Measurements from ENCODE around the gene VWA5B2. TPM values are rescaled to one million over a fixed set of nuclear protein-coding genes. Genes with fewer than 3 reads are reported as not detected.
A peak's percentile ranks its signal among the peaks of the same experiment; 100 is the strongest.

VWA5B2 gene
- total and polyA plus RNA-seq, 2 of the 13 experiments (the other 11 are each of a cell fraction or from before 2014, with no cell fraction given): 0.03 to 0.04 TPM

DNA sequence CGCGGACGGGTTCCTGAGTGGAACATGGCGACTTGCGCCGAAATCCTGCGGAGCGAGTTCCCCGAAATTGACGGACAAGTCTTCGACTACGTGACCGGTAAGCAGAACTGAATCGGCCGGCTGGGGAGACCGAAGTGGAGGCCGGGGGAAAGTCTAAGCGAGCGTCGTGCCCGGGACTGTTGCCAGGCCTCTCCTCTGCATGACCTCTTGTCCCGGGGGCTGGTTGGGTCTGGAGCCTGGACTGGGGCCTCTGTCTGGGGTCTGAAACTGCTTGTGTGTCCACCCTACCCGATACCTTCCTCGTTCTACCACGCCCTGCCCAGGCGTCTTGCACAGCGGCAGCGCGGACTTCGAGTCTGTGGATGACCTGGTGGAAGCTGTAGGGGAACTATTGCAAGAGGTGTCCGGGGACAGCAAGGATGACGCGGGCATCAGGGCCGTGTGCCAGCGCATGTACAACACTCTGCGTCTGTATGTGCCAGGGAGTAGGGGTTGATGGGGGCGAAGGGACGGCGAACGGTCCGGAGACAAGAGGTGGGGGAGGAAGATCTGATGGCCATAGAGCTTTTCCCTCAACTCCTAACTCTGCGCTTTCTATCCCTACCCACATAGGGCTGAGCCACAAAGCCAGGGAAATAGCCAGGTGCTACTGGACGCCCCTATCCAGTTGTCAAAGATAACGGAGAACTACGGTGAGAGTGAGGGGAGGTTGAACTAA lies 43.0 kb upstream of the VWA5B2 start, which contains the start of gene ABCF3 (continued):
- peak; percentile 63 for TF ChIP-seq ZNF407 (CRISPR knock-in tag; IDR thresholded peaks at IDR 0.05; ENCODE audit: not compliant biosample characterization)
- 0 out of 2 replicates have a peak, but pooled peaks have one; percentile 50 for TF ChIP-seq ZNF816 (CRISPR knock-in tag; IDR thresholded peaks at IDR 0.05; ENCODE audit: borderline replicate concordance)
- no peak for TF ChIP-seq HMG20B (CRISPR knock-in tag; conservative IDR thresholded peaks at IDR 0.05)
- TF ChIP-seq ZBTB21 (CRISPR knock-in tag; IDR thresholded peaks at IDR 0.05): no peak
- no peak for TF ChIP-seq REXO4 (CRISPR knock-in tag; IDR thresholded peaks at IDR 0.05; ENCODE audit: borderline replicate concordance)
- TF ChIP-seq GATAD1 (CRISPR knock-in tag; IDR thresholded peaks at IDR 0.05): peak; percentile 85; the same call in 1 of the 2 replicates
- TF ChIP-seq WIZ (CRISPR knock-in tag; IDR thresholded peaks at IDR 0.05): no peak; the same call in 1 of the 2 replicates
- TF ChIP-seq HMGXB3 (CRISPR knock-in tag; IDR thresholded peaks at IDR 0.05; ENCODE audit: borderline replicate concordance): no peak
- no peak for TF ChIP-seq ZNF225 (CRISPR knock-in tag; IDR thresholded peaks at IDR 0.05)
- TF ChIP-seq TCF7L2 (IDR thresholded peaks at IDR 0.05; ENCODE audit: low read depth, low read length): no peak
- no peak for TF ChIP-seq ATF7 (IDR thresholded peaks at IDR 0.05)
- TF ChIP-seq ATF7 (CRISPR knock-in tag; IDR thresholded peaks at IDR 0.05): no peak
- no peak for TF ChIP-seq TARDBP (CRISPR knock-in tag; IDR thresholded peaks at IDR 0.05)
- TF ChIP-seq, protein P1, sequence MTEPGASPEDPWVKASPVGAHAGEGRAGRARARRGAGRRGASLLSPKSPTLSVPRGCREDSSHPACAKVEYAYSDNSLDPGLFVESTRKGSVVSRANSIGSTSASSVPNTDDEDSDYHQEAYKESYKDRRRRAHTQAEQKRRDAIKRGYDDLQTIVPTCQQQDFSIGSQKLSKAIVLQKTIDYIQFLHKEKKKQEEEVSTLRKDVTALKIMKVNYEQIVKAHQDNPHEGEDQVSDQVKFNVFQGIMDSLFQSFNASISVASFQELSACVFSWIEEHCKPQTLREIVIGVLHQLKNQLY (CRISPR knock-in tag; IDR thresholded peaks at IDR 0.05): no peak
- TF ChIP-seq, protein P2, sequence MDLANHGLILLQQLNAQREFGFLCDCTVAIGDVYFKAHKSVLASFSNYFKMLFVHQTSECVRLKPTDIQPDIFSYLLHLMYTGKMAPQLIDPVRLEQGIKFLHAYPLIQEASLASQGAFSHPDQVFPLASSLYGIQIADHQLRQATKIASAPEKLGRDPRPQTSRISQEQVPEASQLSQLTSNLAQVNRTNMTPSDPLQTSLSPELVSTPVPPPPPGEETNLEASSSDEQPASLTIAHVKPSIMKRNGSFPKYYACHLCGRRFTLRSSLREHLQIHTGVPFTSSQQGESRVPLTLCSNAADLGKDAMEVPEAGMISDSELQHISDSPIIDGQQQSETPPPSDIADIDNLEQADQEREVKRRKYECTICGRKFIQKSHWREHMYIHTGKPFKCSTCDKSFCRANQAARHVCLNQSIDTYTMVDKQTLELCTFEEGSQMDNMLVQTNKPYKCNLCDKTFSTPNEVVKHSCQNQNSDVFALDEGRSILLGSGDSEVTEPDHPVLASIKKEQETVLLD (CRISPR knock-in tag; IDR thresholded peaks at IDR 0.05; ENCODE audit: low read depth): no peak

Data from HepG2 (cell line).